OCI-M2 (cell line): ENCODE measurements around the gene NCLN.

Experiments used
- DNase-seq: peaks from one replicate; lab custom pipeline; 2025; ENCODE audit not compliant: unreplicated experiment; lab: John Stamatoyannopoulos, UW

Gene NCLN

DNA sequence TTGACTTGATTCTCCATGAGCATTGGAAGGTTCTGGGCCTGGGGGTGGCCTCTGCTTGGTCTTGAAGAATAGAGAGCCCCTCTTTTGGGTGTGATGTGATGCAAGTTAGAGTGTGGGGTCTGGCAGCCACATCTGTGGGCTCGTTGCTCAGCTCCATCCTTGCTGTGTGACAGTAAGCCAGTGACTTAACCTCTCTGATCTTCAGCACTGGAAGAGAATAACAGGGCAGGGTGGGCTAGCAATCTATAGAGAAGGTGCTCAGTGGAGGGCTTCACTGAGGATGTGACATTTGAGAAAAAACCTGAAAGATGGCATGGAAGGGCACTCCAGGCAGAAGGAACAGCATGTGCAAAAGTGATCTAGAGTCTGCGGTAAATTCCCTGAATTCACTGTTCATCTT is 66.9 kb downstream of the NCLN start:
- no peak for DNase-seq

DNA sequence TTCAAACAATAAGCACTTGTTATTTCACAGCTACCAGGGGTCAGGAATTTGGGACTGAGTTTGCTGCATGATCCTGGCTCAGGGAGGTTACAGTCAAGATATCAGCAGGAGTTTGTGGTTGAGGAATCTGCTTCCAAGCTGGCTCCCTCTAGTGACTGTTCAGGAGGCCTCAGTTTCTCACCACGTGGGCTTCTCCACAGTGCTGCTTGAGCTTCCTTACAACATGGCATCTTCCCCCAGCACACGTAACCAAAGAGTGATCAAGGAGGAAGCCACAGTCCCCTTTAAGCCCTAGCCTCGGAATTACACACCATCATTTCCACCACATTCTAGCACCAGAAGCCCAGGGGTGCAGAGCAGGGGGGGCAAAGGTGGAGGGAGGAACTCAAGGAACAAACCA is 67.5 kb downstream of the NCLN start:
- no peak for DNase-seq

- DNase-seq: no peak
These were observed 68.8 kb downstream of the NCLN start for GRCh38 chr19:3254520-3254919.

DNA sequence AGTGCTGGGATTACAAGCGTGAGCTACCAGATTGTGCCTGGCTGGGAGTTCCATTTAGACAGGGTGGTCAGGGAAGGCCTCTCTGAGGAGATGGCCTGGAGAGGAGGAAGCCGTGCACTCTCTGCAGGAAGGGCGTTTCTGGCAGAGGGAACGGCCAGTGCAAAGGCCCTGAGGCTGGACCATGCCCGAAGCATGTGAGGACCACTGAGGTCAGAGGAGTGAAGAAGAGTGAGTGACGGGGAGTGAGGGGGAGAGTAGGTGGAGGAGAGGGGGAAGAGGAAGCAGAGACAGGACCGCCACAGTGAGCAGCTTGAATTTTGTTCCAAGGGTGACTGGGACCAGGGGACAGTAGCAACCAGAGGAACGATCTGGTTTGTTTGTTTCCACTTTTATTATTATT is 71.3 kb downstream of the NCLN start:
- no peak for DNase-seq
